Measurements from ENCODE around the gene POLQ.

GRCh38 chr3:121508389-121508788 lies 37.4 kb downstream of the POLQ start:
- TF ChIP-seq ZBTB33 (IDR thresholded peaks at IDR 0.05; ENCODE audit: extremely low read depth, insufficient replicate concordance, low read length) = no peak
- TF ChIP-seq, protein P1, sequence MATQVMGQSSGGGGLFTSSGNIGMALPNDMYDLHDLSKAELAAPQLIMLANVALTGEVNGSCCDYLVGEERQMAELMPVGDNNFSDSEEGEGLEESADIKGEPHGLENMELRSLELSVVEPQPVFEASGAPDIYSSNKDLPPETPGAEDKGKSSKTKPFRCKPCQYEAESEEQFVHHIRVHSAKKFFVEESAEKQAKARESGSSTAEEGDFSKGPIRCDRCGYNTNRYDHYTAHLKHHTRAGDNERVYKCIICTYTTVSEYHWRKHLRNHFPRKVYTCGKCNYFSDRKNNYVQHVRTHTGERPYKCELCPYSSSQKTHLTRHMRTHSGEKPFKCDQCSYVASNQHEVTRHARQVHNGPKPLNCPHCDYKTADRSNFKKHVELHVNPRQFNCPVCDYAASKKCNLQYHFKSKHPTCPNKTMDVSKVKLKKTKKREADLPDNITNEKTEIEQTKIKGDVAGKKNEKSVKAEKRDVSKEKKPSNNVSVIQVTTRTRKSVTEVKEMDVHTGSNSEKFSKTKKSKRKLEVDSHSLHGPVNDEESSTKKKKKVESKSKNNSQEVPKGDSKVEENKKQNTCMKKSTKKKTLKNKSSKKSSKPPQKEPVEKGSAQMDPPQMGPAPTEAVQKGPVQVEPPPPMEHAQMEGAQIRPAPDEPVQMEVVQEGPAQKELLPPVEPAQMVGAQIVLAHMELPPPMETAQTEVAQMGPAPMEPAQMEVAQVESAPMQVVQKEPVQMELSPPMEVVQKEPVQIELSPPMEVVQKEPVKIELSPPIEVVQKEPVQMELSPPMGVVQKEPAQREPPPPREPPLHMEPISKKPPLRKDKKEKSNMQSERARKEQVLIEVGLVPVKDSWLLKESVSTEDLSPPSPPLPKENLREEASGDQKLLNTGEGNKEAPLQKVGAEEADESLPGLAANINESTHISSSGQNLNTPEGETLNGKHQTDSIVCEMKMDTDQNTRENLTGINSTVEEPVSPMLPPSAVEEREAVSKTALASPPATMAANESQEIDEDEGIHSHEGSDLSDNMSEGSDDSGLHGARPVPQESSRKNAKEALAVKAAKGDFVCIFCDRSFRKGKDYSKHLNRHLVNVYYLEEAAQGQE (IDR thresholded peaks at IDR 0.05; ENCODE audit: low read depth) = no peak
- no peak for TF ChIP-seq EZH2 (IDR thresholded peaks at IDR 0.05)
- no peak for TF ChIP-seq EZH2phosphoT487 (IDR thresholded peaks at IDR 0.05; ENCODE audit: borderline replicate concordance)
- no peak for TF ChIP-seq CTCF (IDR thresholded peaks at IDR 0.05 in 2 of 3, conservative IDR thresholded peaks at IDR 0.05 in 1 of 3; ENCODE audit: borderline replicate concordance in 1 of 3, insufficient read depth in 1 of 3, low read depth in 2 of 3, low read length in 2 of 3)
- no peak for TF ChIP-seq SRF (IDR thresholded peaks at IDR 0.05; ENCODE audit: low read depth)
- no peak for TF ChIP-seq POLR2A (IDR thresholded peaks at IDR 0.05; ENCODE audit: borderline replicate concordance, extremely low read depth, insufficient read depth, insufficient read length)
- no peak for TF ChIP-seq JUND (IDR thresholded peaks at IDR 0.05)
- no peak for TF ChIP-seq RAD21 (IDR thresholded peaks at IDR 0.05; ENCODE audit: low read depth)
